ENCODE results near the gene ISCA1. TPM values are rescaled to one million over a fixed set of nuclear protein-coding genes. Genes with fewer than 3 reads are reported as not detected.

ISCA1 gene
- total RNA-seq, 4 donors from 2014 or later: 43.3 to 81.2 (median 57.6) TPM

DNA sequence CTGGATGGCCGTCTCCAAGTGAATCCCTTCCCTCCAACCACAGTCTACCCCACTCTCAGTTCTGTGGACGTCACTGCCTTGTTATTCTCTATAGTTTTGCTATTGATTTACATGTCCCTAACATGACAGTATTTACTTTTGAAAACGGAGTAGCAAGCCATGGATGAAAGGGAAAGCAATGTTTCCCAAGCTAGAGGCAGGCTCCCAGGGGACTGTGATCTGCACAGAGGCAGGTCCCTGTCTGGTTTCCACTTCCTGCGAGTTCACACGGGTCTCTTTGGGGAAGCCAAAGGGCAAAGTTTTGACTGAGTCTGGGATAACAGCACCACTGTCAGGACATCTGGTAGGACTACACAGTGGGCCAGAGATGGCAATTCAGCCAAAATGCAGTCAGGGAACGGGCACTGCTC lies 35.6 kb downstream of the ISCA1 start:
- Histone ChIP-seq H3K4me1 (no peaks in the 10 kb centered on the region), H3K27me3 (no peaks in the 10 kb centered on the region), H3K9me3 (no peaks in the 10 kb centered on the region), H3K27ac (no peak overlapping the region), H3K4me3 (no peak overlapping the region), H3K36me3 (no peaks in the 10 kb centered on the region)
- TF ChIP-seq EP300 (IDR thresholded peaks at IDR 0.05): no peak
- 53% methylated on average over 6 of the region's 6 CpGs; no CpG with 5 or more reads in 1 of the 2 donors for WGBS, 2 donors (ENCODE audit: low coverage in 1 of 2)
- no peak for ATAC-seq

DNA sequence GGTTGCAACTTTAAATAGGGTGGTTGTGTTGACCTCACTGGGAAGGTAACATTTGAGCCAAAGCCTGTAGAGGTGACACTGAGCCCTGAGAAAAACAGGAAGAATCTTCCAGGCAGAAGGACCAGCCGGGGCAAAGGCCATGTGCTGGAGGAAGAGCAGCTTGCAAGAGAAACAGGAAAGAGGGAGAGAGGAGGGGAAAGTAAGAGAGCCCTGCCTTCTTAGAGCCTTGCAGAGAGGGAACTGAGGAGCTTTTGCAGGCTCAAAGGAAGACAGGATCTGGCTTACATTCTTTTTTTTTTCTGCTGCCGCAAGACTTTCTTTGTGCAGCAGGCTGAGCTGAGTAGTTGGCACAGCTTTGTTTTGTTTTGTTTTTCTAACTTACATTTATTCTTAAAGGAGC lies 40.3 kb downstream of the ISCA1 start:
- no peak overlapping the region for H3K27ac ChIP-seq
- no peaks in the 10 kb centered on the region for H3K9me3 ChIP-seq
- no peak for ATAC-seq
- H3K27me3 ChIP-seq: no peaks in the 10 kb centered on the region
- no peak overlapping the region for H3K4me3 ChIP-seq
- no peaks in the 10 kb centered on the region for H3K4me1 ChIP-seq
- WGBS, 2 donors (ENCODE audit: low coverage in 1 of 2): 46% methylated on average over 2 of the region's 2 CpGs
- TF ChIP-seq POLR2AphosphoS5 (IDR thresholded peaks at IDR 0.05) (no peak), EP300 (IDR thresholded peaks at IDR 0.05) (no peak), POLR2A (IDR thresholded peaks at IDR 0.05) (no peak), CTCF (IDR thresholded peaks at IDR 0.05) (no peak)
- no peaks in the 10 kb centered on the region for H3K36me3 ChIP-seq

DNA sequence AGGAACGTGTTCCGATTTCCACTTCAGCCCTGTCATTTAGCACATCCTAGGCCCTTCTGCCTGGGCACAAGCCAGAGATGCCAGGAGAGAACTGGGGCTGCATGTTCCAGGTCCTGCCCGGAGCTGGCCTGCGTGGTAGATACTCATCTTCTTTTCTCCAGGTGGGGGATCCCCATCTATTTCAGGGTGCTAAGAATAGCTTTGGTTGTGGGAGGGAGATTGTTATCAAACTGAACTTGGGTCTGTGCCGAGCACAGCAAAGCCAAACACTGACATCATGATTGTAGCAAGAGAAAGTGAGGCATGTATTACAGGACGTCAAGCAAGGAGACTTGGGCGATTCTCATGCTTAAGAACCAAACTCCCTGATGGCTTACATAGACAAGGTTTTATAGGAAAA lies 41.1 kb downstream of the ISCA1 start:
- H3K4me3 ChIP-seq: no peak overlapping the region
- WGBS, 2 donors (ENCODE audit: low coverage in 1 of 2): 52 to 71% methylated on average over 1 to 3 of the region's 7 CpGs
- no peaks in the 10 kb centered on the region for H3K36me3 ChIP-seq
- no peaks in the 10 kb centered on the region for H3K4me1 ChIP-seq
- H3K9me3 ChIP-seq: no peaks in the 10 kb centered on the region
- H3K27me3 ChIP-seq: no peaks in the 10 kb centered on the region
- no peak for TF ChIP-seq POLR2A (IDR thresholded peaks at IDR 0.05)
- TF ChIP-seq CTCF (IDR thresholded peaks at IDR 0.05): no peak
- TF ChIP-seq EP300 (IDR thresholded peaks at IDR 0.05): no peak
- no peak for TF ChIP-seq POLR2AphosphoS5 (IDR thresholded peaks at IDR 0.05)
- no peak for ATAC-seq
- no peak overlapping the region for H3K27ac ChIP-seq

- Histone ChIP-seq H3K4me1 (no peaks in the 10 kb centered on the region), H3K27ac (no peak overlapping the region), H3K4me3 (no peak overlapping the region), H3K9me3 (no peaks in the 10 kb centered on the region), H3K27me3 (no peaks in the 10 kb centered on the region), H3K36me3 (no peaks in the 10 kb centered on the region)
- ATAC-seq: no peak
- 52 to 64% methylated on average over 10 of the region's 10 CpGs for WGBS, 2 donors (ENCODE audit: low coverage in 1 of 2)
- TF ChIP-seq EP300 (IDR thresholded peaks at IDR 0.05): no peak
- TF ChIP-seq CTCF (IDR thresholded peaks at IDR 0.05): no peak
- TF ChIP-seq POLR2A (IDR thresholded peaks at IDR 0.05): no peak
Measured at GRCh38 chr9:86238861-86239770, 43.2 kb downstream of the ISCA1 start.

GRCh38 chr9:86230858-86231257 lies 51.5 kb downstream of the ISCA1 start:
- no peaks in the 10 kb centered on the region for H3K9me3 ChIP-seq
- 100% methylated on average over 1 of the region's 2 CpGs for whole genome bisulfite sequencing, 2 donors (ENCODE audit: low coverage in 1 of 2)
- no peak overlapping the region for H3K27ac ChIP-seq
- H3K4me1 ChIP-seq: no peaks in the 10 kb centered on the region
- H3K36me3 ChIP-seq: peaks cover 0 to 12% of the 10 kb centered on the region in 2 donors
- H3K27me3 ChIP-seq: no peaks in the 10 kb centered on the region
- ATAC-seq: no peak
- TF ChIP-seq EP300 (IDR thresholded peaks at IDR 0.05) (no peak), CTCF (IDR thresholded peaks at IDR 0.05) (no peak), POLR2AphosphoS5 (IDR thresholded peaks at IDR 0.05) (no peak), POLR2A (IDR thresholded peaks at IDR 0.05) (no peak)
- no peak overlapping the region for H3K4me3 ChIP-seq
